Fibroblast of the aortic adventitia (primary cell): ENCODE data around the gene CD1E. TPM values are rescaled to one million over a fixed set of nuclear protein-coding genes. Genes with fewer than 3 reads are reported as not detected.

ENCODE experiments used
- DNase-seq: peaks from one replicate; pipeline ENCODE4 v3.0.0-alpha.2; 2010; ENCODE audit warnings: low read depth
- H3K4me3 ChIP-seq: 2 replicates; pipeline ENCODE4 v1.5.1; 2011; ENCODE audit warnings: low read depth, mild to moderate bottlenecking, control low read depth, low read length, moderate library complexity
- total RNA-seq: library from RNA; depleted of rRNA; stranded (reverse); fragments of >200 nt; gene quantifications from 2 replicates; pipeline ENCODE4 v1.2.3, GENCODE V29; 2012; ENCODE audit warnings: low replicate concordance
- TF ChIP-seq, protein P1 (sequence below): IDR thresholded peaks from 2 replicates; pipeline ENCODE4 v1.5.1; 2011; ENCODE audit warnings: mild to moderate bottlenecking, low read length, control low read depth, inconsistent platforms; ENCODE audit not compliant: insufficient read depth

Gene CD1E
- total RNA-seq, 1 donor: not detected

DNA sequence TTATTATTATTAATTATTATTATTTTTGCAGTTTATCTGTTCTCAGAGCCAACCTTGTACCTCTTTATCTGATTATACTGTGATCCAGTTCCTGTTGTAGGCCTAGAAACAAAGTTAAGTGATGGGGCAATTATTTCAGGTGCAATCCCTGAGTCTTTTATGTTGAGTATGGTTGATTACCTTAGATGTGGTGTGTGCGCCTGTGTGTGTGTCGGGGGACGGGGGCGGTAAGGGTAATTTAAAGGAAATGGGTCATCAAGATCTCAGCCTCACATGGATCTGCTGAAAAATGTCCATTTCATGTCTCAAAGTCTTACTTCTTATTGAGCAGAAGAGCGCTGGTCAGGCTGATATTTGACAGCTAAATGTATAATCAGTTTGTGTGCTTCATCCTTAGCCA, 53.4 kb downstream of the CD1E start:
- TF ChIP-seq, protein P1, sequence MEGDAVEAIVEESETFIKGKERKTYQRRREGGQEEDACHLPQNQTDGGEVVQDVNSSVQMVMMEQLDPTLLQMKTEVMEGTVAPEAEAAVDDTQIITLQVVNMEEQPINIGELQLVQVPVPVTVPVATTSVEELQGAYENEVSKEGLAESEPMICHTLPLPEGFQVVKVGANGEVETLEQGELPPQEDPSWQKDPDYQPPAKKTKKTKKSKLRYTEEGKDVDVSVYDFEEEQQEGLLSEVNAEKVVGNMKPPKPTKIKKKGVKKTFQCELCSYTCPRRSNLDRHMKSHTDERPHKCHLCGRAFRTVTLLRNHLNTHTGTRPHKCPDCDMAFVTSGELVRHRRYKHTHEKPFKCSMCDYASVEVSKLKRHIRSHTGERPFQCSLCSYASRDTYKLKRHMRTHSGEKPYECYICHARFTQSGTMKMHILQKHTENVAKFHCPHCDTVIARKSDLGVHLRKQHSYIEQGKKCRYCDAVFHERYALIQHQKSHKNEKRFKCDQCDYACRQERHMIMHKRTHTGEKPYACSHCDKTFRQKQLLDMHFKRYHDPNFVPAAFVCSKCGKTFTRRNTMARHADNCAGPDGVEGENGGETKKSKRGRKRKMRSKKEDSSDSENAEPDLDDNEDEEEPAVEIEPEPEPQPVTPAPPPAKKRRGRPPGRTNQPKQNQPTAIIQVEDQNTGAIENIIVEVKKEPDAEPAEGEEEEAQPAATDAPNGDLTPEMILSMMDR: no peak
- no peak for DNase-seq
- H3K4me3 ChIP-seq: no peak overlapping the region

Other genes starting within 250 kb of the CD1E start
- gene CD1D, start 173.0 kb upstream of the CD1E start, total RNA-seq: 0.09 TPM in 1 of 2 replicates, not detected in the other
- not detected in 2 replicates for gene CD1A, start 99.5 kb upstream of the CD1E start, total RNA-seq
- gene CD1C, start 64.0 kb upstream of the CD1E start, total RNA-seq: not detected in 2 replicates
- gene CD1B, start 22.4 kb upstream of the CD1E start, total RNA-seq: not detected in 2 replicates
- gene OR10T2, start 45.6 kb downstream of the CD1E start, total RNA-seq: not detected in 2 replicates
- gene OR10K2, start 72.3 kb downstream of the CD1E start, total RNA-seq: not detected in 2 replicates
- not detected in 2 replicates for gene OR10K1, start 107.9 kb downstream of the CD1E start, total RNA-seq
- gene OR10R2, start 118.3 kb downstream of the CD1E start, total RNA-seq: not detected in 2 replicates
- not detected in 2 replicates for gene OR6Y1, start 200.5 kb downstream of the CD1E start, total RNA-seq
- gene OR6P1, start 216.7 kb downstream of the CD1E start, total RNA-seq: not detected in 2 replicates
- gene OR10X1, start 226.0 kb downstream of the CD1E start, total RNA-seq: not detected in 2 replicates